ENCODE results near the gene RNF220. TPM values are rescaled to one million over a fixed set of nuclear protein-coding genes. Genes with fewer than 3 reads are reported as not detected.

The RNF220 gene
- total RNA-seq, 1 experiment from 2014 or later: 128 TPM

DNA sequence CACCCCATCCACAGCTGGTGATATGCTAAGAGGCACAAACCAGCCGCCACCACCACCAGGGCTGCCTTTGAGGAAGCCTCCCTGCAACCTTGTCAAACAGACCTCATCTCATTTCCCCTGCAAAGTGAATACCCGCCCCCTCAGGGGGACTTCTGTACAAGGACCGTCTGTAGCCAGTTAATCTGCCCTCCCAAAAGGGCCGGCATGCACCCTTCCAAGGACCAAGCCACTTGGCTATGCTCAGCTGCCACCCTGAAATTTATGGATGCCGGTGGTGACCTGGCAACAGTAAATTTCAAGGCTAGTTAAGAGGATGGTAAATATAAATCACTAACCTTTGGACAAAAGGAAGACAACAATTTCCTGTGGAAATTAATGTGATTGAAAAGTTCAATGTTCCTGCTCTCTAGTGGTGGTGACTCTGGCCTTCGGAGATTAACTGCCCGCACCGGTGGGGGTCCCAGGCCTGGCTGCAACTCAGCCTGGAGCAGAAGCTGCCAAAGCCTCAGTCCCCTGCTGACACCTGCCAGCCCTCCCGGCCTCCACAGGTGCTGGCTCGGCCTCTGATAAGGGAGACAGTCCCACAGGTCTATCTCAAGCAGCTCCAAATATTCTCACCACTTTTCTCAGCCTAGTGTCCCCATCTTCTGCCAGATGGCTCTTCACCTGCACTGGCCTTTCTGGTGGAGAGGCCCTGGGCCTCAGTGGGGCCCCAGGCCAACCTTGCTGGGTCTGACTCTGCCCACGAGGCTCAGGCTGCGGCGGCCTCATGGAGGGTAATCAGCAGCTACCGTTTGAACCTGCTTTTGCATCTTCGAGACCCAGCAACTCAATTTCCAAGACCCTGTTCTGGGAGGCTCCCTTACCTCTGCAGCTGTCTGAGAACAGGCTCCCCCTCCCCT is 257.0 kb downstream of the RNF220 start (continued):
- TF ChIP-seq FOXK1 (CRISPR knock-in tag; IDR thresholded peaks at IDR 0.05) (no peak), NFYB (CRISPR knock-in tag; conservative IDR thresholded peaks at IDR 0.05; ENCODE audit: low read depth) (no peak), JAZF1 (CRISPR knock-in tag; IDR thresholded peaks at IDR 0.05) (no peak), SMAD3 (CRISPR knock-in tag; IDR thresholded peaks at IDR 0.05; ENCODE audit: borderline replicate concordance) (no peak), GABPB1 (CRISPR knock-in tag; IDR thresholded peaks at IDR 0.05) (no peak)
- TF ChIP-seq, protein P1, sequence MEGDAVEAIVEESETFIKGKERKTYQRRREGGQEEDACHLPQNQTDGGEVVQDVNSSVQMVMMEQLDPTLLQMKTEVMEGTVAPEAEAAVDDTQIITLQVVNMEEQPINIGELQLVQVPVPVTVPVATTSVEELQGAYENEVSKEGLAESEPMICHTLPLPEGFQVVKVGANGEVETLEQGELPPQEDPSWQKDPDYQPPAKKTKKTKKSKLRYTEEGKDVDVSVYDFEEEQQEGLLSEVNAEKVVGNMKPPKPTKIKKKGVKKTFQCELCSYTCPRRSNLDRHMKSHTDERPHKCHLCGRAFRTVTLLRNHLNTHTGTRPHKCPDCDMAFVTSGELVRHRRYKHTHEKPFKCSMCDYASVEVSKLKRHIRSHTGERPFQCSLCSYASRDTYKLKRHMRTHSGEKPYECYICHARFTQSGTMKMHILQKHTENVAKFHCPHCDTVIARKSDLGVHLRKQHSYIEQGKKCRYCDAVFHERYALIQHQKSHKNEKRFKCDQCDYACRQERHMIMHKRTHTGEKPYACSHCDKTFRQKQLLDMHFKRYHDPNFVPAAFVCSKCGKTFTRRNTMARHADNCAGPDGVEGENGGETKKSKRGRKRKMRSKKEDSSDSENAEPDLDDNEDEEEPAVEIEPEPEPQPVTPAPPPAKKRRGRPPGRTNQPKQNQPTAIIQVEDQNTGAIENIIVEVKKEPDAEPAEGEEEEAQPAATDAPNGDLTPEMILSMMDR (IDR thresholded peaks at IDR 0.05): no peak
- TF ChIP-seq, protein P2, sequence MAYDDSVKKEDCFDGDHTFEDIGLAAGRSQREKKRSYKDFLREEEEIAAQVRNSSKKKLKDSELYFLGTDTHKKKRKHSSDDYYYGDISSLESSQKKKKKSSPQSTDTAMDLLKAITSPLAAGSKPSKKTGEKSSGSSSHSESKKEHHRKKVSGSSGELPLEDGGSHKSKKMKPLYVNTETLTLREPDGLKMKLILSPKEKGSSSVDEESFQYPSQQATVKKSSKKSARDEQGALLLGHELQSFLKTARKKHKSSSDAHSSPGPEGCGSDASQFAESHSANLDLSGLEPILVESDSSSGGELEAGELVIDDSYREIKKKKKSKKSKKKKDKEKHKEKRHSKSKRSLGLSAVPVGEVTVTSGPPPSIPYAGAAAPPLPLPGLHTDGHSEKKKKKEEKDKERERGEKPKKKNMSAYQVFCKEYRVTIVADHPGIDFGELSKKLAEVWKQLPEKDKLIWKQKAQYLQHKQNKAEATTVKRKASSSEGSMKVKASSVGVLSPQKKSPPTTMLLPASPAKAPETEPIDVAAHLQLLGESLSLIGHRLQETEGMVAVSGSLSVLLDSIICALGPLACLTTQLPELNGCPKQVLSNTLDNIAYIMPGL (CRISPR knock-in tag; IDR thresholded peaks at IDR 0.05): no peak
- TF ChIP-seq, protein P3, sequence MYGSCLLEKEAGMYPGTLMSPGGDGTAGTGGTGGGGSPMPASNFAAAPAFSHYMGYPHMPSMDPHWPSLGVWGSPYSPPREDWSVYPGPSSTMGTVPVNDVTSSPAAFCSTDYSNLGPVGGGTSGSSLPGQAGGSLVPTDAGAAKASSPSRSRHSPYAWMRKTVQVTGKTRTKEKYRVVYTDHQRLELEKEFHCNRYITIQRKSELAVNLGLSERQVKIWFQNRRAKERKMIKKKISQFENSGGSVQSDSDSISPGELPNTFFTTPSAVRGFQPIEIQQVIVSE (CRISPR knock-in tag; IDR thresholded peaks at IDR 0.05; ENCODE audit: borderline replicate concordance): no peak

DNA sequence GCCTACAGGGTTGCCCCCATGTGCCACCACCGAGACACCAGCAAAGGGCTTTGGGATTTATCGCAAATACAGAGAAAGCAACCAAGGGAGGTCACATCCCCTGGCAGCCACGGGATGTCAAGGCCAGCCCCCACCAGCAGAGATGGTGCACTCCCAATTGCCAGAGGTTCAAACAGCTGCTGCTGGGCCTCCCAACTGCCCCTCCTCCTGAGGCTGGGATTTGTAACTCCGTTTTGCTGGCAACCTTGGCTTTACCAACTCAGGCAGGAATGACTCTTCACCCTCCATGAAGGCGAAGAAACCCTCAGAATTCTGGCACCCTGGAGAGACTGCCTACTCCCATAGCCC is 257.6 kb downstream of the RNF220 start:
- H3K36me3 Mint-ChIP-seq: no peaks in the 10 kb centered on the region
- H3K9me3 Mint-ChIP-seq: no peaks in the 10 kb centered on the region
- peaks cover 12% of the 10 kb centered on the region for H3K4me1 Mint-ChIP-seq
- no peak overlapping the region for H3K4me3 Mint-ChIP-seq
- TF ChIP-seq JUN (CRISPR knock-in tag; IDR thresholded peaks at IDR 0.05) (no peak), RORB (CRISPR knock-in tag; IDR thresholded peaks at IDR 0.05) (no peak), TEAD1 (CRISPR knock-in tag; IDR thresholded peaks at IDR 0.05) (no peak)
- 0 out of 2 replicates have a peak overlapping the region, but pooled peaks have one; percentile 19 for H3K27ac Mint-ChIP-seq
- ChIA-PET CTCF (interaction anchor here (1.2 to 2.8 kb wide), 3 partner anchors 10 to 53 kb away, joined by 3 to 16 read pairs (median 6); no protein-coding TSS in a partner anchor), POLR2A (no interaction called here)
- H3K27me3 Mint-ChIP-seq (ENCODE audit: low read depth): no peaks in the 10 kb centered on the region
- no peak for ATAC-seq
- no peak for DNase-seq (ENCODE audit: low spot score)

DNA sequence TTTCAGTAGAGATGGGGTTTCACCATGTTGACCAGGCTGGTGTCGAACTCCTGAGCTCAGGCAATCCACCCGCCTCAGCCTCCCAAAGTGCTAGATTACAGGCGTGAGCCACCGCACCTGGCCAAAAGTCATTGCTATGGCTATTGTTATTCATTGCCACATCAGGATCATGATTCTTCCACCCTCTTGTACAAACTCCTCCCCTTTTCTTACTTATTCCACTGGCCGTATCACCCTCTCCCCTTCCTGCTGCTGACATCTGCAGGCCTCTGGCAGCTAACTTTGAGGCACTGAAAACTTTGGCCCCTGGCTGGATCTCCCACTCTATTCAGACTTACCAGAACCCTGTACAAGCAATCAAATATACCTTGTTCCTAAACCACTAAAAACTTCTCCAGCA is 258.4 kb downstream of the RNF220 start:
- Mint-ChIP-seq H3K4me3 (no peak overlapping the region), H3K36me3 (no peaks in the 10 kb centered on the region), H3K27me3 (ENCODE audit: low read depth) (no peaks in the 10 kb centered on the region), H3K27ac (no peak overlapping the region), H3K4me1 (peaks cover 12% of the 10 kb centered on the region), H3K9me3 (no peaks in the 10 kb centered on the region)
- ATAC-seq: no peak
- CTCF ChIA-PET: interaction anchor here (1.2 to 2.8 kb wide), 2 partner anchors 11 to 54 kb away, joined by 3 to 16 read pairs; no protein-coding TSS in a partner anchor
- no peak for DNase-seq (ENCODE audit: low spot score)
- POLR2A ChIA-PET: no interaction called here
- TF ChIP-seq, protein P4, sequence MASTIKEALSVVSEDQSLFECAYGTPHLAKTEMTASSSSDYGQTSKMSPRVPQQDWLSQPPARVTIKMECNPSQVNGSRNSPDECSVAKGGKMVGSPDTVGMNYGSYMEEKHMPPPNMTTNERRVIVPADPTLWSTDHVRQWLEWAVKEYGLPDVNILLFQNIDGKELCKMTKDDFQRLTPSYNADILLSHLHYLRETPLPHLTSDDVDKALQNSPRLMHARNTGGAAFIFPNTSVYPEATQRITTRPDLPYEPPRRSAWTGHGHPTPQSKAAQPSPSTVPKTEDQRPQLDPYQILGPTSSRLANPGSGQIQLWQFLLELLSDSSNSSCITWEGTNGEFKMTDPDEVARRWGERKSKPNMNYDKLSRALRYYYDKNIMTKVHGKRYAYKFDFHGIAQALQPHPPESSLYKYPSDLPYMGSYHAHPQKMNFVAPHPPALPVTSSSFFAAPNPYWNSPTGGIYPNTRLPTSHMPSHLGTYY (CRISPR knock-in tag; IDR thresholded peaks at IDR 0.05): no peak
- TF ChIP-seq SMAD4 (CRISPR knock-in tag; IDR thresholded peaks at IDR 0.05): no peak
- TF ChIP-seq, protein P5, sequence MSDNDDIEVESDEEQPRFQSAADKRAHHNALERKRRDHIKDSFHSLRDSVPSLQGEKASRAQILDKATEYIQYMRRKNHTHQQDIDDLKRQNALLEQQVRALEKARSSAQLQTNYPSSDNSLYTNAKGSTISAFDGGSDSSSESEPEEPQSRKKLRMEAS (CRISPR knock-in tag; IDR thresholded peaks at IDR 0.05): no peak

Data from WTC11 (cell line).